ENCODE data around the gene DET1.

DET1 gene

DNA sequence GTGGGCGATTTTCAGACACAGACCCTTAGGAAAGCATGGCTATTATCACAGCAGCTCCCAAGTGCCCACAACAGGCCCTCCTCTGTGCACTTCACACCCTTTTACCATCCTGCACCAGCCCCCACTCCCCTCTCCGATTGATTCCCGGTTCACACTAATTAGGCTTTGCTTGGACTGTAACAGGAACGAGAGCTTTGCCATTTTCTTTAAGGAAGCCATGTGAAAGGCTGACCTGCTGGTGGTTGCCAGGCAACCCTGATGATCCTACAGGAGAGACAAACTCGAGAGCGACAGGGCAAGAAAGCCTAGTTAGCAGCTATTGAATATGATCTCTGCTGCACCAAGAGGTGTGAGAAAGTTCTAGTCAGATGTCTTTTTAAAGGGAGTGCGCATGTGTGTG is 28.2 kb upstream of the DET1 start:
- Histone ChIP-seq H3K9me3 (ENCODE audit: control insufficient read depth, insufficient read depth, low read length) (no peaks in the 10 kb centered on the region), H3K9me2 (replicated peaks; ENCODE audit: control insufficient read depth, low read length) (no peaks in the 10 kb centered on the region), H3F3A (ENCODE audit: control insufficient read depth, insufficient read depth) (no peaks in the 10 kb centered on the region), H3K4me3 (ENCODE audit: low read length) (no peak overlapping the region), H3K79me2 (ENCODE audit: control insufficient read depth, low read length) (no peaks in the 10 kb centered on the region), H3K27ac (ENCODE audit: low read depth, low read length) (no peak overlapping the region), H3K4me1 (ENCODE audit: control insufficient read depth, low read length) (no peaks in the 10 kb centered on the region), H3K27me3 (ENCODE audit: control insufficient read depth, low read length) (peaks cover 16% of the 10 kb centered on the region; the same call in 1 of the 2 replicates), H3K4me2 (ENCODE audit: low read length) (no peak overlapping the region), H4K20me1 (ENCODE audit: control insufficient read depth, insufficient read depth, low read depth, low read length) (no peaks in the 10 kb centered on the region), H3K36me3 (ENCODE audit: control insufficient read depth, low read length) (no peaks in the 10 kb centered on the region)
- no peak for TF ChIP-seq CTCF (IDR thresholded peaks at IDR 0.05; ENCODE audit: low read depth, low read length, poor library complexity, severe bottlenecking)
- no peak for TF ChIP-seq EZH2phosphoT487 (IDR thresholded peaks at IDR 0.05; ENCODE audit: borderline replicate concordance, low read length)

DNA sequence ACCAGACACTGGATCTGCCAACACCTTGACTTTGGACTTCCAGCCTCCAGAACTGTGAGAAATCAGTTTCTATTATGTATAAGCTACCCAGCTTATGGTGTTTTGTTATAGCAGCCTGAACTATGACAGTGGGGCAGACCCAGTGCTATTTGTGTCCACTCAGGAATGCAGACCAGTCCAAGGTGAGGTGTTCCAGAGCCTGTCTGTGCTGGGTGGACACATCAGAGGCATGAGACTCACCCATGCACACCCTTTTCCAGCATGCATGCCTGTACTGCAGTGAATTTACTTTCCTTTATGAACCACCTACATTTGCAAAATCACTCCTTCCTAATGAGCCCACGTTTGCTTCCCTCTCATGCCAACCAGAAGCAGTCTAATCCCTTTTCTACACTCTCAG is 27.6 kb upstream of the DET1 start:
- H3K36me3 ChIP-seq (ENCODE audit: control insufficient read depth, low read length): no peaks in the 10 kb centered on the region
- no peaks in the 10 kb centered on the region for H3K4me1 ChIP-seq (ENCODE audit: control insufficient read depth, low read length)
- no peak overlapping the region for H3K4me2 ChIP-seq (ENCODE audit: low read length)
- H3K27ac ChIP-seq (ENCODE audit: low read depth, low read length): no peak overlapping the region
- H3K9me2 ChIP-seq (replicated peaks; ENCODE audit: control insufficient read depth, low read length): no peaks in the 10 kb centered on the region
- H3K79me2 ChIP-seq (ENCODE audit: control insufficient read depth, low read length): no peaks in the 10 kb centered on the region
- no peaks in the 10 kb centered on the region for H4K20me1 ChIP-seq (ENCODE audit: control insufficient read depth, insufficient read depth, low read depth, low read length)
- TF ChIP-seq EZH2phosphoT487 (IDR thresholded peaks at IDR 0.05; ENCODE audit: borderline replicate concordance, low read length): no peak
- no peak for TF ChIP-seq CTCF (IDR thresholded peaks at IDR 0.05; ENCODE audit: low read depth, low read length, poor library complexity, severe bottlenecking)
- no peak overlapping the region for H3K4me3 ChIP-seq (ENCODE audit: low read length)
- H3F3A ChIP-seq (ENCODE audit: control insufficient read depth, insufficient read depth): no peaks in the 10 kb centered on the region
- H3K27me3 ChIP-seq (ENCODE audit: control insufficient read depth, low read length): peaks cover 16% of the 10 kb centered on the region; the same call in 1 of the 2 replicates
- H3K9me3 ChIP-seq (ENCODE audit: control insufficient read depth, insufficient read depth, low read length): no peaks in the 10 kb centered on the region

GRCh38 chr15:88571852-88572259 is 25.4 kb upstream of the DET1 start:
- no peak overlapping the region for H3K4me2 ChIP-seq (ENCODE audit: low read length)
- no peaks in the 10 kb centered on the region for H3K4me1 ChIP-seq (ENCODE audit: control insufficient read depth, low read length)
- H3K27me3 ChIP-seq (ENCODE audit: control insufficient read depth, low read length): peaks cover 16% of the 10 kb centered on the region; the same call in 1 of the 2 replicates
- H3K9me3 ChIP-seq (ENCODE audit: control insufficient read depth, insufficient read depth, low read length): no peaks in the 10 kb centered on the region
- H4K20me1 ChIP-seq (ENCODE audit: control insufficient read depth, insufficient read depth, low read depth, low read length): no peaks in the 10 kb centered on the region
- no peaks in the 10 kb centered on the region for H3K9me2 ChIP-seq (replicated peaks; ENCODE audit: control insufficient read depth, low read length)
- H3K4me3 ChIP-seq (ENCODE audit: low read length): no peak overlapping the region
- H3K27ac ChIP-seq (ENCODE audit: low read depth, low read length): no peak overlapping the region
- no peaks in the 10 kb centered on the region for H3K36me3 ChIP-seq (ENCODE audit: control insufficient read depth, low read length)
- TF ChIP-seq EZH2phosphoT487 (IDR thresholded peaks at IDR 0.05; ENCODE audit: borderline replicate concordance, low read length) (no peak), CTCF (IDR thresholded peaks at IDR 0.05; ENCODE audit: low read depth, low read length, poor library complexity, severe bottlenecking) (no peak)
- no peaks in the 10 kb centered on the region for H3F3A ChIP-seq (ENCODE audit: control insufficient read depth, insufficient read depth)
- no peaks in the 10 kb centered on the region for H3K79me2 ChIP-seq (ENCODE audit: control insufficient read depth, low read length)
